DMS 273 treated with DMSO at 0.1 percent for 48 hours (cell line): ENCODE data around the gene PTGDR2.

Source experiments
- DNase-seq: peaks from one replicate; lab custom pipeline; 2025; lab: John Stamatoyannopoulos, UW

The PTGDR2 gene

DNA sequence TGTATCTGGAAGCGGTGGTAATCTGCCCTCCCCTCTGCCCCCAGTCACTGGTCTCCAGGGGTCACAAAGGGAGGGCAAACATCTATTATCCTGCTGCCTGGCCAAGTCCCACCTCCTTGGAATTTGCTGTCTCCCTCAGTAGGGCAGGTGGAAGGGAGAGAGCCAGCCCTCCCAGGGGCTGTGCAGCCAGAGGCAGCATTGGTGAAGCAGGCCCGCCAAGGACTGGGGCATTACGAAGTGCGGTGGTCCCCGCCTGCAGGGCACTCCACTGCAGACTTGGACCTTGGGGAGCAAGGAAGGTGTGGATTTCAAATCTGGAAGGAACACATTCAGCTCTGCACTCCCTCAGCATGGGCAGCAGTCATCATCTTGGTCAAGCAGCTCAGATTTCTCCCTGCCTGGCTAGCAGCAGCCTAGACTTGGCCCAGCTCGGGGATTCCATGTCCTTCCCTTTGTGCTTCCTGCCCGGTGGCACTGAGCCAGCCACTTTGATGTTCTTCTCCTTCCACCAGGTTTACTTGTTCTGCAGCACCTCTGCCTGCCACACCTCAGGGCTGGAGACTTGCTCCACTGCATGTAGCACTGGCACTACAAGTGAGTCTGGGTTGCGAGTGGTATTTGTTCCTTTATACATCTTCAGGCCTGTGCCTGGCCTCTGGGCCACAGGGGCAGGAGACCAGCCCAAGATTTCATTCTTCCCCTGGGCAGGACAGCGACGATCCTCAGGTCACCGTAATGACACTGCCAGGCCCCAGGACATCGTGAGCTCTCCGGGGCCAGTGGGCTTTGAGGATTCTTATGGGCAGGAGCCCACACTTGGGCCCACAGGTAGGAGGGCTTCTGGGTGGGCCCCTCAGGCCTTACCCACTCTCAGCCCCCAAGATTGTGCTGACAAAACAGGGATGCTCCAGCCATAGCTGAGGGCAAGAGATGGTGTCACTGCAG lies 18.9 kb upstream of the PTGDR2 start:
- DNase-seq = no peak

DNA sequence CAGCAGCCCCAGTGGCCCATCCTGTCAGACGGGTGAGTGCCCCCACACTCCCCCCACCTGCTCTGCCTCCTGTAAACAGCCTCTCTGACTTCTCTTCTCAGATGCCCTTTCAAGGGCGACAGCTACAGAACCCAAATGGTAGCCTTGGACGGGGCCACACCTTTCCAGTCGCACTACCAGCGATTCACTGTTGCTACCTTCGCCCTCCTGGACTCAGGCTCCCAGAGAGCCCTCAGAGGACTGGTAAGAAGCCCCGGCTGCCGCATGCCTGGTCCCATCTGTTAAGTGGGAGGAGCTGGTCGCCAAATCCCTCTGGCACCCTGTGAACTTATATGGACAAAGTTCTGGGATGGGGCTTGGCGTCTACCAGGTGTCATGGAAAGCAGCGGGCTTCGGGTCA lies 17.8 kb upstream of the PTGDR2 start:
- DNase-seq = no peak

DNA sequence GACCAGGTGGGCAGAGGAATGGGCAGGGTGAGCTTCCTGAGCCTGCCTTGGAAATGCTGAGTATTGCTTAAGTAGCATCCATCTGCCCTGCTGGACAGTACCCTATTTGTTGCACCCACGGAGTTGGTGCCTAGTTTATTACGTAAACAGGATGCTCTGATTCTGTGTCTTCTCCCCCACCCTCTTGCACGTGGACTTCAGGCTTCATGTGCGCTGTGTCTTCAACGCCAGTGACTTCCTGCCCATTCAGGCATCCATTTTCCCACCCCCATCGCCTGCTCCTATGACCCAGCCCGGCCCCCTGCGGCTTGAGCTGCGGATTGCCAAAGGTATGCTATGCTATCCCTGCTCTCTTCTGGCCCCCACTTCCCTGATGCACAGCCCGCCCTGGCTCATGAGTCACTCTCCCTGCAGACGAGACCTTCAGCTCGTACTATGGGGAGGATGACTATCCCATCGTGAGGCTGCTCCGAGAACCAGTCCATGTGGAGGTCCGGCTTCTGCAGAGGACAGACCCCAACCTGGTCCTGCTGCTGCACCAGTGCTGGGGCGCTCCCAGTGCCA lies 17.3 kb upstream of the PTGDR2 start:
- no peak for DNase-seq

DNA sequence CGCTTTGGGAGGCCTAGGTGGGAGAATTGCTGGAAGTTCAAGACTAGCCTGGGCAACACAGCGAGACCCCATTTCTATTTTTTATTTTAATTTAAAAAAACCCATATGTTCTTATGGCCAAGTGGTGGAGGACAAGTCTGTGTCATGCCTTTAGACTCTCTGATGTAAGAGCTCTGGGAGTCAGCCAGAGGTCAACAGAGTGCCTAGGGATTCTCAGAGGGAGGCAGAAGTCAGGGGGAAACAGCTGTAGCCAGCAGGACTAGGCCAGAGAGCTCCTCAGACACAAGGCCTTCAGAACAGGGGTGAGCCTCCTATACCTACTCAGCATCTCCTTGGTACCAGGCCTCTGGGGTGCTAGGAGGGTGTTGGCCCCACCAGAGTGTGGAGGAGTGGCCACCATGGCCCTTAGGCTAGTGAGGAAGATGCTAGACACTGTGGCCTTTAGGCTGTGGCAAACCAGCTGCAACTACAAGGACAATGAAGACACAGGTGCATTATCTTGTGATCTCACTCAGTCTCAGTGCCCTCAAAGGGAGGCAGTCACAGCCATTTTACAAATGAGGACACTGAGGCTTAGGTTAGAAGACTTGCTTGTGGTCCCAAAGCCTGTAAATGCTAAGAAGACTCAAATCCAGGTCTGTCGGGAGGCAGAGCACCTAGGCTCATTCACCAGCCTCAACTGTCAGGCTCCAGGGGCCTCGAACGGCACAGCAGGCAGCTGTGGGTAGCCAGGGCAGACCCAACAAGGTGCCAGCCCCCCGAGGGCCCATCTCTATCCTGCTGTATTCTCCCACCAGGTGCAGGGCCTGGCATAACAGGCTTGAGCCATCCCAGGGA lies 16.6 kb upstream of the PTGDR2 start:
- DNase-seq = no peak

DNA sequence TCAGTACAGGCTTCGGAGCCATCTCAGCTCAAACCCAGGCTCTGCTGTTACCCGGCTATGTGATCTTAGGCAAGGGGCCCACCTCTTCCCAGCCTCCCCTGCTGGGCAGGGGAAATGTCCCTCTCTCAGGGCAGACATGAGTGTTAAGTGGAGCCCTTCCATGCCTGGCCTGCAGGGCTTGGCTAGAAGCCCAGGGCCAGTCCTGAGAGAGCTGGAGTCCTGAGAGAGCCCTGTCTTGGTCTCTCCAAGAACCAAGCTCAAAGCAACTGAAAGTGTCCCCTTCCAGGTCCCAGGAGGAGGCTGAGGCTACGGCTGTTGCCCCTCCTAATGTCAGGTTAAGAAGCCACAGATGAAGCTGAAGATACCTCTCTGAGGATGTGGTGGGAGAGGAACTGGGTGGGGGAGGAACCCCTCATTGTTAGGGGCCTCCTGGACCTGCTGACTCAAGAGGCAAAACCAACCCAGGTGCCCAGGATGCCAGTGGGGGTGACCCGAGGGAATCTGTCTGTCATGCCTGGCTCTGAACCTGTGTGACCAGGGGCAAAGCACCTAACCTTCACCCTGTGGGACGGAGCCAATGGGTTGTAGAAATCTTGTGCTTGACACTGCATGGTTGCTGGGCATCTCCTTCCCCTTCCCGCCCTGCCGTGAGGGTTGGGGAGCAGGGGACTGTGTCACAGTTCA lies 15.8 kb upstream of the PTGDR2 start:
- DNase-seq = no peak

DNA sequence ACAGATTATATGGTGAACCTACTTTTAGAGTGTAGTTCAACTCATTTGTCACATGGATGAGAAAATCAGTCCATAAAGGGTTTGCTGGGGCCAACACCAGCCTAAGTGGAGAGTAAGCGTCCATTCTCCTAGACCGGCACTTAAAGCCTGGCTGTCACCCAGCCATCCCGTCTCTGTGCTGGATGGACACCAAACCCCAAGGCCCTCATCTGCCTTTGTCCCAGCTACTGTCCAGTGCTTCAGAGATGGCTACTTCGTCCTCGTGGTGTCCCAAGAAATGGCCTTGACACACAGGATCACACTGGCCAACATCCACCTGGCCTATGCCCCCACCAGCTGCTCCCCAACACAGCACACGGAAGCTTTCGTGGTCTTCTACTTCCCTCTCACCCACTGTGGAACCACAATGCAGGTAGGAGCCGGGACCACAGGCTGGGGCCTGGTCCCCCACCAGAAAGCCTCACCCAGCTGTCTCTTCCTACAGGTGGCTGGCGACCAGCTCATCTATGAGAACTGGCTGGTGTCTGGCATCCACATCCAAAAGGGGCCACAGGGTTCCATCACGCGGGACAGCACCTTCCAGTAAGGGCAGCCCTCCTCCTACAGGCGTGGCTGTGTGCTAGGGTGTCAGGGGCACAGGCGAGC lies 15.1 kb upstream of the PTGDR2 start:
- no peak for DNase-seq

DNA sequence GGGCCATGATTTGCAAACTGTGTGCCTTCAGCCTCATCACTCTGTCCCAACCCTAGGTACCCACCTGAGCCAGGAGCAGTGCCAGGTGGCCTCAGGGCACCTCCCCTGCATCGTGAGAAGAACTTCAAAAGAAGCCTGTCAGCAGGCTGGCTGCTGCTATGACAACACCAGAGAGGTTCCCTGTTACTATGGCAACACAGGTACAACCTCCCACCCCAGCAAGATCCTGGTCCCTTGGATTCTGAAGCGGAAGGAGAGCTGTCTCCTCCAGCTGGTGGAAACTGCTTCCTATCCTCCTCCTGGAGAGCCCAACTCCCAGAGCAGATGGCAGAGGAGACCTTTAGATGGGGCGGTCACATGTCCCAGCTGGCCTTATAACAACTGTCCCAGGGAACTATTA lies 14.5 kb upstream of the PTGDR2 start:
- DNase-seq = peak; percentile 78

DNA sequence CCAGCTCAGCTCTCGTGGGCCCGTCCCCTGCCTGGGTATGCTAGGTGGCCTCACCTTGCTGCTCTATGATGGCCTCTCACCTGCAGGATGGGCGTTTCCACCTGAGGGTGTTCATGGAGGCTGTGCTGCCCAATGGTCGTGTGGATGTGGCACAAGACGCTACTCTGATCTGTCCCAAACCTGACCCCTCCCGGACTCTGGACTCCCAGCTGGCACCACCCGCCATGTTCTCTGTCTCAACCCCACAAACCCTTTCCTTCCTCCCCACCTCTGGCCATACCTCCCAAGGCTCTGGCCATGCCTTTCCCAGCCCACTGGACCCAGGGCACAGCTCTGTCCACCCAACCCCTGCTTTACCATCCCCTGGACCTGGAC lies 13.7 kb upstream of the PTGDR2 start:
- no peak for DNase-seq

DNA sequence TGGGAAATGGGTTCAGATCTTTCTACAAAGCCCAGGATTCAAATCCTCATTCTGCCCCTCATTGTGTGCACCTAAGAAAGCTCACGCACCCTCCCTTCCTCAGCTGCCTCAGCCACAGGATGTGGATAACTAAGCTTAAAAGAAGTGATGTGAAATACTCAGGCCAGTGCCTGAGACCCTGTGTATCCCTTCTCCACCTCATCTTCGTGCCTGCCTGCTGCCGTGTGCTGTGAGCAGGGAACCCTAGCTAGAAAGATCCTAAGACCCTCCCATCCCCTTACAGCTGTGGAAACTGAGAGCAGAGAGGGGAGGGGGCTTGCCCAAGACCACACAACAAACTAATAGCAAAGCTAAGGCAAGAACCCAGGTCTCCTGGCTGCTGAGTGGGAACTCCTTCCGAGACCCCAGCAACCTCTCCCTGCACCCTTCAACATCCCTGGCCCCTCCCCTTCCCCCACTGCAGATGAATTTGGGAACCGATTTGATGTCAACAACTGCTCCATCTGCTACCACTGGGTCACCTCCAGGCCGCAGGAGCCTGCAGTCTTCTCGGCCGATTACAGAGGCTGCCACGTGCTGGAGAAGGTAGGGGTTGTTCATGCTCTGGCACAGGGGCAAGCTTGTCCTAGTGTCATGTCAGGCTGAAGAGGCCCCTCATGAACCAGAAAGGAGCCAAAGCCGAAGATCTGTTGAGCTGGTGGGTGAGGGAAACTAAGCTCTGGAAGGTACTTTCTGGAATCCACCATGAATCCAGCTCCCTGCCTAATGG lies 13.1 kb upstream of the PTGDR2 start:
- DNase-seq = no peak

DNA sequence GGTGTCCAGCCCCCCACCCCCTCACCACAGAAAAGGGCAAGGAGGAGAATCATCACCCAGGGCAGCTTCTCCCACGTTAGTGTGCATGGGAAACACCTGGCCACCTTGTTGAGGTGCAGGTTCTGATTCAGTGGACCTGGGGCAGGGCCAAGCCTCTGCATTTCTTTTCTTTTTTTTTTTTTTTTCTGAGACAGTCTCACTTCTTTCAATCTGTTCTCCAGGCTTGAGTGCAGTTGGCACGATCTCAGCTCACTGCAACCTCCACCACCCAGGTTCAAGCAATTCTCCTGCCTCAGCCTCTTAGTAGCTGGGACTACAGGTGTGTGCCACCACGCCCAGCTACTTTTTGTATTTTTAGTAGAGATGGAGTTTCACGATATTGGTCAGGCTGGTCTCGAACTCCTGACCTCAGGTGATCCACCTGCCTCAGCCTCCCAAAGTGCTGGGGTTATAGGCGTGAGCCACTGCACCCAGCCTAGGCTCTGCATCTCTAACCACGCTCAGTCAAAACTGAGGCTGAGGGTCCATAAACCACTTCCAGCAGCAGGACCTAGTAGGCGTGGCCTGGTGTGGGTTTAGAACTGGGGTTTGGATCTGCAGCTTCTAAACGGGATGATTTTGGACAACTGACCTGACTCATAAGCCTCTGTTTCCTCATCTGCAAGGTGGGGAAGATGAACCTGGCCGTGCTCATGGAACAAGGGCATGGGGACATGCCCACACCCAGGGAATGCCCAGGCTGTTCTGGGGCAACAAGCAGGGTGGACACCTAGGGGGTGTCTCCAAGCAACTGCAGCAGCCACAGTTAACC lies 12.3 kb upstream of the PTGDR2 start:
- no peak for DNase-seq

DNA sequence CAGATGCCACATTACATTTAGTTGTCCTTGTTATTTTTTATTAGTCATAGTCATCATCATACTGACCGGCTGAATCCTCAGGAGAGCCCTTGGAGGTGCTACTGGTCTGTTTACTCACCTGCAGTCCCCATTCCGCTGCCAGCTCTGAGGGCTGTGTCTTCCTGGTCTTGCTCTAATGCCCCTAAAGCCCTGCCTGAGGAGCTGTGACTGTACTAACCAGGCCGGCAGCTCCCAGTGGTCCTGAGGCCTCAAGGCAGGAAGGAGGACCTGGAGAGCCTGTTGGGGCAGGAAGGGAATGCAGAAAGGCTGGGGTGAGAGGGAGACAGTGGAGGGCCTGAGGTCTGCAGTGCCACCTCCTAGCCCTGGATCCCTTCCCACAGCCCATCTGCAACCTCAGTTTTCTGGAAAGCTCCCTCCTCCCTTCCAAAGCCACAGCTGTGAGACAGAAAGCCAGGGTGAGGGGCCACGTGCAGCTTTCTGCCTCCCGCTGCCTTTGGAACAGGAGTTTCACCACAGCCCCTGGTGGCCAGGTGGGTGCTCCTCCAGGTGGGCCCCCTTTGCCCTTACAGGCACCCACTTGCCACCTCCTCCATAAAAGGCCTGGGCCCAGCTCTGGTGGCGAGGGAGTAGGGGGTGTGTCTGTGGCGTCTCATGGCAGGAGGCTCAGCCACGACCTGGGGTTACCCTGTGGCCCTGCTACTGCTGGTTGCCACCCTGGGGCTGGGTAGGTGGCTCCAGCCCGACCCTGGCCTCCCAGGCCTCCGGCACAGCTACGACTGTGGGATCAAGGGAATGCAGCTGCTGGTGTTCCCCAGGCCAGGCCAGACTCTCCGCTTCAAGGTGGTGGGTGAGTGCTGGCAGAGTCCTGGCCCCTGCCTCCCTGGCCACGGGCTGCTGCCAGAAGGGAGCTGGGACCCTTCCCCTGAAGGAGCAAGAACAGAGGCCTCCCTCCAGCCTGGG lies 11.4 kb upstream of the PTGDR2 start, which contains the start of gene ZP1:
Gene ZP1 (plus strand): TSS at position 632 of the 960 bp plus-strand sequence. CDS start 20 bp downstream, at position 652.
- DNase-seq = no peak

DNA sequence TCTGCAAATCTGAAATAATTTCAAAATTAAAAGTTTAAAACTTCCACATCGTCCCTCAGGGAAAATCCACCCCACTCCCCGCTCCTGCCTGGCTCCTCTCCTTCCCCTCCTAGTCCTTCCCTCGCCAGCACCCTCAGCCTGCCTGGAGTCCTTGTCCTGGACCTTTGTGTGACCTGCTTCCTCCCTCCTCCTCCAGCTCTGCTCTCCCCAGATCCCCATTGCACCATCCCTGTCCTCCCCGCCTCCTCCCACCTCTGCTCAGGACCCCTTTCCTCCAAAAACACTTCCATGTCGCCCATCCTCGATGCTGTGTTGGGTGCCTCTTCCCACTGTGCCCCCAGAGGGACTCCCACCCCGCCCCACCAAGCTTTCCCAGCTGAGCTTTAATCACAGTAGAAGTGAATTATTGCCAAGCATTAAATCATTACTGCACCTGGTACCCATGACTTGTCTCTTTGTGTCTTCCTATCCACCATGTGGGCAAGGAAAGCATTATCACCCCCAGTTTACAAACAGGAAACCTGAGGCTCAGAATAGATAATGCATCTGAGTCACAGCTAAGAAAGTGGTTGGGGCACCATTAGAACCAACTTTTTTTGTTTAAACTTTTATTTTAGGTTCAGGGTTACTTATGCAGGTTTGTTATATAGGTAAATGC lies 9.2 kb upstream of the PTGDR2 start:
- DNase-seq = no peak

DNA sequence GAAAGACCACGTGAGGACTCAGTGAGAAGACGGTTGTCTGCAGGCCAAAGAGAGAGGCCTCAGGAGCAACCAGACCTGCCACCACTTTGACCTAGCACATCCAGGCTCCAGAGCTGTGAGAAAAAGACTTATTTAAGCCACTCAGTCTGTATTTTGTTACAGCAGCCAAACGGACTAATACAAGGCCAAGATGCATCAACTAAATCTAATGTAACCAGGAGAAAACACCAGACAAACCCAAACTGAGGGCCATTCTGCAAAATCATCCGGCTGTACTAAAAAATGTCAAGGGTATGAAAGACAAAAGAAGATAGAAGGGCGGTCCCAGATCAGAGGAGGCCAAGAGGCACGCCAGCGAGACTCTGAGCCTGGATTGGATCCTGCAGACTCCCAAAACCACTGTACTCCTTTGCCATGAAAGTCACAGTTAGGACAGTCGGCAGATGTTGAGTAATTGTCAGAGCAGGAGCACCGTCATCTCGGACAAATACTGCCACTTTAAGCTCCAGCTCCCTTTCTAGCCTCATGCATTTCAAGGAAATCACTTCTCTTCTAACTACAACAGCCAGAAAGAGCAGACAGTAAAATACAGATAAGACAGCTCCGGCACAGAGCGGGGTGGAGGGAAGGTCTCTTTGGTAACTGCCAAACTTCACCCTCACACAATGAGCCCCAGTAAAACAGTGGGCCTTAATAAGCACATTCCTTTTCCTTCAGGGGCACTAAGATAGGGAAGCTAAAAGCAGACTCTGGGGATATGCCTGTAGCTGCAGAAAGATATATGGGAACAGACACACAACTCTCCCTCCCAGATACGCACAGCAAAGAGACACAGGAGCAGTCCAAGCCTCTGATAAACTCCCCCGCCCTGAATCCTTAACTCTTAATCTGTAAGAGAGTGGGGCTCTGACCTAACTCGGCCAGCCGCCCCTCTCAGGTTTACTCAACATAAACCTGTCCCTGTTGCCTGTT lies 8.1 kb upstream of the PTGDR2 start:
- no peak for DNase-seq

DNA sequence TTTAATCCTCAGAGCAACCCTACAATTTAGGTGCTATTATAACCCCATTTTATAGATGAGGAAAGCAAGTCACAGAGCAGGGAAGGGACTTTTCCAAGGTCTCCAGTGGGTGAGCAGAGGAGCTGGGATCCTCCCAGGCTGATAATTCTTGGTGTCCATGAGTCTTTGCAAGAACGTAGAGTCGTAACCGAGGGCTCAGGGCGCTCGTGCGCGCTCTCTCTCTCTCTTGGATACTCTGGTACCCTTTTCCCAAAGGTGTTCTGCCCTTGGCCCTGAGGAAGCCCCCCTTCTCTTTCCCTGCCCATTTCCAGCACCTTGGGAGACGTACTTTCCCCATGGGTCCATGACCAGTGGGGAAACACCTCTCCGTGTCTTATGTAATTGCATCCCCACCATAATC lies 6.4 kb upstream of the PTGDR2 start:
- DNase-seq = no peak

DNA sequence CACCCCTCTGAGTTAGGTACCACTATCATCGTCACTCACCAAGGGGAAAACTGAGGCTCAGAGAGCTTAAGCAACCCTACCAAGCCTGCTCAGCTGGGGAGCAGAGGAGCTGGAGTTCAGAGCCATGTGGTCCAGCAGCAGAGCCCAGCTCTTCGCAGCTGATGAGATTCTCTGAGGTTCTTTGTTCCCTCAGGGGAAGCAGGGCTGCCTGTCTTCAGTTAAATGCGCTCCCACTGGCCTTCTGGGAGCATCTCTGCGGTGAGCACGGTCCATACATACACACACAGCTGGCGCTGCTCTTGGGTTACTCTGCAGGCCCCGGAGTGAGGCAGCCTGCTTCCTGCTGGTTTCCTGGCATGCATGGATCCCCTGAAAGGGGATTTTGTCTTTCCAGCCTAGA lies 5.2 kb upstream of the PTGDR2 start:
- no peak for DNase-seq

DNA sequence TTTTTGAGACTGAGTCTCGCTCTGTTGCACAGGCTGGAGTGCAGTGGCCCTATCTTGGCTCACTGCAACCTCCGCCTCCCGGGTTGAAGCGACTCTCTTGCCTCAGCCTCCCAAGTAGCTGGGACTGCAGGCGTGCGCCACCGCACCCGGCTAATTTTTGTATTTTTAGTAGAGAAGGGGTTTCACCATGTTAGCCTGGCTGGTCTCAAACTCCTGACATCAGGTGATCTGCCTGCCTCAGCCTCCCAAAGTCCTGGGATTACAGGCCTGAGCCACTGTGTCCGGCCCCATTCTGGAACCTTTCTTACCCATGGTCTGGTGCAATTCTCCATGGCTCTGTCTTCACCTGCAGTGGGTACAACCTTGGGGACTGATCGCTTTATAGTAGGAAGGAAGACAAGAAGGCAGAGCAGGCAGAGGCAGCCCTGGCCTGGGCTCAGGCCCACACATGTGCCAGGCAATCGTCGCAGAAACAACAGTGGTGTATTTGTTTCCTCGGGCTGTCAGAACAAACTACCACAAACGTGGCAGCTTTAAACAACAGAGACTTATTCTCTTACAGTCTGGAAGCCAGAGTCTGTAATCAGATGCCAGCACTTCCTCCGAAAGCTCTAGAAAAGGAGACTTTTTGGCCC lies 4.0 kb upstream of the PTGDR2 start:
- DNase-seq = no peak
